Motor neuron (in vitro differentiated cells): ENCODE results near the gene CAPN5. TPM values are rescaled to one million over a fixed set of nuclear protein-coding genes. Genes with fewer than 3 reads are reported as not detected.

ENCODE experiments used
- total RNA-seq, 8 experiments: library from RNA; unstranded; fragments of 300-600 nt; gene quantifications; 2 replicates each; pipeline versions ENCODE4 v1.2.3 to v1.2.4, GENCODE V29; 2022

CAPN5 gene
- total RNA-seq, 8 experiments from 2014 or later: 10.2 to 205 (median 28.5) TPM

Other genes with a start within 250 kb of the CAPN5 start
- gene ACER3, start 206.1 kb upstream of the CAPN5 start, total RNA-seq: 10 to 100 TPM in 3 of 8 experiments, 1 to 10 TPM in 5; 7.1 to 15.8 (median 9.2) TPM
- under 1 TPM in 5 of 8 experiments, not detected in 3; 0.16 to 0.71 (median 0.29) TPM for gene B3GNT6, start 32.6 kb upstream of the CAPN5 start, total RNA-seq
- 10 to 100 TPM in 2 of 8 experiments, 1 to 10 TPM in 1, not detected in 5; 2.6 to 13.7 (median 11.0) TPM for gene OMP, start 35.9 kb downstream of the CAPN5 start, total RNA-seq
- gene MYO7A, start 61.3 kb downstream of the CAPN5 start, total RNA-seq: 10 to 100 TPM in 2 of 8 experiments, 1 to 10 TPM in 5, under 1 TPM in 1; 0.71 to 23.1 (median 5.8) TPM
- 1 to 10 TPM in 2 of 8 experiments, under 1 TPM in 4, not detected in 2; 0.31 to 2.2 (median 0.71) TPM for gene GDPD4, start 234.7 kb downstream of the CAPN5 start, total RNA-seq